H54 (cell line): Measurements from ENCODE around the gene LURAP1L.

ENCODE experiments used
- DNase-seq: peaks from one replicate; pipeline ENCODE4 v3.0.0; 2011; ENCODE audit warnings: low spot score, mixed read lengths; ENCODE audit not compliant: insufficient read length
- FAIRE-seq: peaks from 3 replicates; lab custom pipeline; 2011; peaks lifted over from hg19 to GRCh38; lab: Jason Lieb, UNC
- POLR2A ChIP-seq: IDR thresholded peaks from 2 replicates; pipeline ENCODE4 v1.6.1; 2011; ENCODE audit warnings: low read depth, mild to moderate bottlenecking, low read length

Gene LURAP1L

GRCh38 chr9:12811935-12812334 lies 37.1 kb downstream of the LURAP1L start:
- no peak for TF ChIP-seq POLR2A
- no peak for DNase-seq

GRCh38 chr9:12812710-12813109 lies 37.9 kb downstream of the LURAP1L start:
- DNase-seq (no peak), FAIRE-seq (no peak)
- TF ChIP-seq POLR2A: no peak

More at GRCh38 chr9:12811935-12812334, 37.1 kb downstream of the LURAP1L start:
- peak; percentile 61 for FAIRE-seq

- FAIRE-seq: peak; percentile 66
- no peak for DNase-seq
- no peak for TF ChIP-seq POLR2A
Observed at GRCh38 chr9:12813533-12813932, 38.7 kb downstream of the LURAP1L start.

- TF ChIP-seq POLR2A: no peak
- peak; percentile 99 for FAIRE-seq
- DNase-seq: peak; percentile 6
Observed at GRCh38 chr9:12813960-12814876, 39.4 kb downstream of the LURAP1L start.

- no peak for FAIRE-seq
- no peak for TF ChIP-seq POLR2A
- no peak for DNase-seq
Observed at GRCh38 chr9:12814877-12815237, 40.0 kb downstream of the LURAP1L start.

- FAIRE-seq (peak; percentile 41), DNase-seq (no peak)
Observed at GRCh38 chr9:12815888-12816287, 41.1 kb downstream of the LURAP1L start.

GRCh38 chr9:12816656-12817101 lies 41.9 kb downstream of the LURAP1L start:
- DNase-seq: no peak
- no peak for TF ChIP-seq POLR2A
- peak; percentile 91 for FAIRE-seq

More at GRCh38 chr9:12815888-12816287, 41.1 kb downstream of the LURAP1L start:
- TF ChIP-seq POLR2A: no peak

- TF ChIP-seq POLR2A: no peak
- peak; percentile 86 for FAIRE-seq
- DNase-seq: no peak
Observed at GRCh38 chr9:12817702-12818101, 42.9 kb downstream of the LURAP1L start.

GRCh38 chr9:12818431-12819000 lies 43.7 kb downstream of the LURAP1L start:
- DNase-seq (no peak), FAIRE-seq (peak; percentile 91)
- no peak for TF ChIP-seq POLR2A

- no peak for TF ChIP-seq POLR2A
- DNase-seq (no peak), FAIRE-seq (no peak)
Observed at GRCh38 chr9:12819436-12820185, 44.8 kb downstream of the LURAP1L start.

GRCh38 chr9:12822111-12822510 lies 47.3 kb downstream of the LURAP1L start:
- TF ChIP-seq POLR2A: no peak
- no peak for DNase-seq
- peak; percentile 6 for FAIRE-seq

GRCh38 chr9:12826924-12827565 lies 52.2 kb downstream of the LURAP1L start:
- DNase-seq (no peak), FAIRE-seq (no peak)
- no peak for TF ChIP-seq POLR2A

- FAIRE-seq (no peak), DNase-seq (no peak)
- no peak for TF ChIP-seq POLR2A
Observed at GRCh38 chr9:12833701-12834100, 58.9 kb downstream of the LURAP1L start.

- TF ChIP-seq POLR2A: no peak
- FAIRE-seq: no peak
- DNase-seq: no peak
Observed at GRCh38 chr9:12838546-12838945, 63.7 kb downstream of the LURAP1L start.
